Glomerular visceral epithelial cell (primary cell): ENCODE results near the gene RFTN1.
A peak's percentile ranks its signal among the peaks of the same experiment; 100 is the strongest.

Experiments used
- DNase-seq: peaks from one replicate; pipeline ENCODE4 v3.0.0-alpha.2; 2016; ENCODE audit errors: extremely low spot score

The RFTN1 gene

DNA sequence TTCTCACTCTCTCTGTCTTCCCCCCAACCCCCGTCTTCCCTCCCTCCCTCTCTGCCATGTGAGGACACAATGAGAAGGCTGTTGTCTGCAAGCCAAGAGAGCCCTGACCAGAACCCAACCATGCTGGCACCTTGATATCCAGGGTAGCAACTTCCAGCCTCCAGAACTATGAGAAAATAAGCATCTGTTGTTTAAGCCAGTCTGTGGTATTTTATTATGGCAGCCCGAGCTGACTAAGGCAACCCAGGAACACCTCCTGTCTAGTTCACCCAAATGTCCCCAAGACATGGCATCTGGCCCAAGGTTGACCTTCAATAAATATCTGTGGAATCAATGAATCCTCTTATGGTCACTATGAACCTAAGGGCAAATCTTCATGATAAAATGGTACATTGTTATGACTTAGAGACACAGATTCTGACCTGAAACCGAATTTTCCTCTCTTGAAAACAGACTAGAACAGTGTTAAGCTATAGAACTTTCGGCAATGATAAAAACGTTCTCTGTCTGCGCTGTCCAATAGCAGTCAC is 26.5 kb downstream of the RFTN1 start:
- DNase-seq: no peak

DNA sequence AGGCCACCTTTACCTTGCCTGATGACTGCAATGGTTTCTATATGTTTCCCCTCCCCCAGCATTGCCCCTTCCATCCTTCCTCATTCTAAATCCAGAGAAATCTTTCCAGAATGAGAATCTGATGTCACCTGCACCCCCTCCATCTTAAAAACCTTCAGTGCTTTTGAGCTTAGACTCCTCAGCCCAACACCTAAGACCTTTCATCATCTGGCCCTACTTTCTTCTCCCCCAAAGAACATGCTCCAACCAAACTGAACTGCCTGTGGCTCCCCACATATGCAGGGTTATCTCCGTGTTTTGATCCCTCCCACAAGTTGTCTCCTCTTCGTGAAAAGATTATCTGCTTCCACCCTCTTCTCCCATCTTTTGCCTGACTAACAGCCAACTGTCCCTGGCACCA is 27.3 kb downstream of the RFTN1 start:
- no peak for DNase-seq

DNA sequence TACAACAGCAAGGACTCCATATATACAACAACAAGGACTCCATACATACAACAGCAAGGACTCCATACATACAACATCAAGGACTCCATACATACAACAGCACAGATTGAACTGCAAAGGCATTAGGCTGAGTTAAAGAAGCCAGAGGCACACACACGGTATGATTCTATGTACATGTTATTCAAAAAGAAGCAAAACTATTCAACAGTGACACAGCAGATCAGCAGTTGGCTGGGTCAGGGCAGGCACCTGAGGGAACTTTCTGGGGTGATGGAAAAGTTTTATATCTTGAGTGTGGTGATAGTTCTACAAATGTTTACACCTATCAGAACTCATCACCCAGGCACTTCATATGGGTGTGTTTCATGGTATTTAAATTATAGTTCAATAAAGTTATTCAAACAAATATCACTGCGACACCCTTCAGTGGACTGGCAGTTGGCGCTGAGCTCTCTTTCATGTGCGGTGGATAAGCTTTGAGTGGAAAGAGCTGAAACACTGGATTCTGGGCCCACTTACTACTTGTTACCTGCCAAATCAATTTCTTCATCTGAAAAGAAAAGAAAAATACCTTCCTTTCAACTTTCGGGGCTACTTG is 28.0 kb downstream of the RFTN1 start:
- DNase-seq: no peak

DNA sequence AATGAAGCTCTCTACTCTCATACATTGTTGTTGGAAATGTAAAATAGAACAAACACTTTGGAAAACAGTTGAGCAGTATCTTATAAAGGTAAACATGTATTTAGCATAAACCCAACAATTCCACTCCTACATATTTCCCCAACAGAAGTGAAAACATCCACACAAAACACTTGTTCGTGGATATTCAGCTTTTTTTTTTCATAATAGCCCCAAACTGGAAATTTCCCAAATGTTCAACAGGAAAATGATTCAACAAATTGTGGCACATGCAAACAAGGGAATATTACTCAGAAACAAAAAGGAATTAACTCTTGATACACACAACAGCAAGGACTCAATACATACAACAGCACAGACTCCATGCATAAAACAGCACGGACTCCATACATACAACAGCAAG is 28.5 kb downstream of the RFTN1 start:
- no peak for DNase-seq

DNA sequence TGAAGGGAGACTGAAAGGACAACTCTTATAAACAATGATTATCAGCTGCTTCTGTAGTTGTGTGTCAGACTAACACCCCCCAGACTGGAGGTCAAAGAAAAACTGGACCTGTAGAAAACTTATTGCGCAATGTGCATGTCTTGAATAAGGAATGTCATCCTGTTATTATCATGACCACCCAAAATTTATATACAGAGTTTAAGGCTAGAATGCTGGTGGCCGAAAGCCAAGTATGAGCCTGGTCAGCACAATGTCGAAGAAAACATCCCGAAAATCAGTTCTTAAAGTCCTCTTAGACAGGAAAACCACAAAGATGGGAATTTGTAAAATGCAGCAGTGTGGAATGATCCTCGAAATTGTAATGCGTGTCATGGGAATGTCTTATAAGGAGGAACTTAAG is 29.3 kb downstream of the RFTN1 start:
- peak; percentile 92 for DNase-seq

DNA sequence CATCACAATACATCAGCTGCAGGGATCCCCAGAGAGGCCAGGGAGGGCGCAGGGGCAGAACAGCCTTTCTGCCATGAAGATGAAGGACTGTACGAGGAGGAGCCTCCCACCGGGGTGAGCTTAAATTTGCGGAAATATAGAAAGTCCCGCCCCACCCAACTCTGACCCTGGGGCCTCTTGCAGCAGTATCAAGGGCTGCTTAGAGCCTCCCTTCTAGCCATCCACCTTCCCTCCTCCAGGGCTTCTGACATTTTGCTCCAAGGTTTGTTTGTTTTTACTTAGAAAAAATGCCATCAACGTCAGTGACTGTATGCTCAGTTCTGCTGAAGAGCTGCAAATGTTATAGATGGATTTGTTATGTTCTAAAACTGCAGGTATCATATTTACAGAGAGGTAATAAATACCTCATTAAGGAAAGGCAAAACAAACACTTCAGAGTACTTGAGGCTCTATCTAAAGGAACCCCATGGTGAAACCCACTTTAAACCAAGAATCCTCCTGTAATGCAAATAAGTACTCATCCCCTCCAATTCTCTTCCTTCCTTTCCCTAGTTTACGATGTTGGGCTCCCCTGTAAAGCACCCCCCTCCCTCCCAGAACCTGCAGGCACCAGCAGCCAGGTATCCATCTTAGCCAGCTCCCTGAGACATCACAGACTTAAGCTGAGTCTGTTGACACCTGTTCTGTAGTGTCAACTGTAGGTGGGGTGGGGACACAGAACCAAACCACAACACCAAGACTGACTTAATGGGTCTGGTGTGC is 30.5 kb downstream of the RFTN1 start:
- no peak for DNase-seq

DNA sequence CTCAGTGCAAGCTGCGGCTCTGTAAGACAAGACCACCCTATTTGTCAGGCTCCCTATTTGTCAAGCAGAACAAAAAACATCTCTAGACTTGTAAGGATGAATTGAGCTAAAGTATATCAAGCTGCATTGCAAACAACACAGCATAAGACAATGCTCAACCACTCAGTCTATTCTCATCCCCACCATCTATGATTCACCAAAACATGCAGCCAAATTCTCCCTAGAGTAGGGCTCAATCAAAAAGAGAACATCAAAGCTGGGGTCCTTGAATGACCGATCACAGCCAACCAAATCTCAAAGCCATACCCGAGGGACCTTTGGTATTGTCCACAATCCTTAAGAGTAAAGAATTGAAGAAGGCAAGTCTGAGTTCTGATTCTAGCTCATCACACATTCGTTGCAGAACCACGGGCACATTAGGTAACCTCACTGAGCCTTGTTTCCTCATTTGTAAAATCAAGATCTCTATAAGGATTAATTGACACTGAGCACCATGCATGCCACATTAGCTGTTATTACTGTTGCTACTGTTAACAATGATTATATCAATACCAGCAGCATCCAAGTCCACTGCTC is 31.2 kb downstream of the RFTN1 start:
- DNase-seq: no peak

DNA sequence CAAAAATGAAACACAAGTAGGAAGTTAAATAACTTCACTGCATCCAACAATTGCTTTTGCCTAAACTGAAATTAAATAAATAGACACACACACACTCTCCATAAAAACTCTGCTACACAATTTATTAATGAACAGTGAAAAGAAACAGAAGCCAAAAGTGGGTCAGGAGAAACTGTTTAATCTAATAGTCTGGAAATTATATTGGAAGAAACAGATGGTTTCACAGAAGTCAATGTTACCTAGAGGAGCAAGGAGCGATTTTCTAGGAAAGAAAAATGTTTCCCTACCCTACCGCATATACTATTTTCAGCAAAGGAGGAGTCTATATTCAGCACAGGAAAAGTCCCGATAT is 32.0 kb downstream of the RFTN1 start:
- no peak for DNase-seq

DNA sequence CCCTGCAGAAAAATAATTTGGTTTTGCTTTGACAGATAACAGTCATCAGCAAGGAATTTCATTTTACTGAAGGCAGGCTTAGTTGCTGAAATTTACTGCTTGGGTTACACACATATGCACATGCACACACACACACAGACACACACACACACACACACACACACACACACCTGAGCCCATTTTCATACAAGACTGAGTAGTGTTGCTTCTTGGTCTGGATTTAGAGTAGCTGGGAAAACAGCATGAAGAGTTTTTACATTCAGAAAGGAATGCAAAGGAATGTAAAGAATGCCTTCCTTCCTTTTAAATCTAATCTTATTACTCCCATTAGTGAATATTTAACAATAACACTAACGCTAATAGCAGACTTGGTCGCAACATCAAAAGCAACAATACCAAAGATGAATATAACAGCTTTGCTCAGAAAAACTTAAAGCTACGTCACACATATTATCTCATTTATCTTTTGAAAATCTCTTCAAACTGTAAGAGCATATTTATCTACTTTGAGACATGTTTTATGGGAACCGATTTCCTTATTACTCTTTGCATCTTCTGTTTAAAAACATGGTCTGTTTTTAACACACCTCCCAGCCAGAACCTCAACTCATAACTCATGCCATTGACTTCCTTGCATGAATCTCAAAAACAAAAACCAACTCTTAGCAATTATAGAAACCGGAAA is 32.5 kb downstream of the RFTN1 start:
- DNase-seq: peak; percentile 76

DNA sequence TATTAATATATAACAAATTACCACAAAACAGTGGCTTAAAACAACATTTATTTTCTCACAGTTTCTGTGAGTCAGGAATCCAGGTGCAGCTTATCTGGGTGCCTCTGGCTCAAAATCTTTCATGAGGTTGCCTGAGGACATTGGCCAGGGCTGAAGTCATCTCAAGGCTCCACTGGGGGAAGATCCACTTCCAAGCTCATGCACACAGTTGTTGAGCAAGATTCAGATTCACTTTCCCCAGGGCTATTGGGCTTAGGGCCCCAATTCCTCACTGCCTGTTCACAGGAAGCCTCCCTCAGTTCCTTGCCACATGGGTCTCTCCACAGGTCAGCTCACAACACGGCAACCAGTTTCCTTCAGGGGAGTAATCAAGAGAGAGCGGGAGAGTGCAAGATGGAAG is 35.0 kb downstream of the RFTN1 start:
- DNase-seq: peak; percentile 79

DNA sequence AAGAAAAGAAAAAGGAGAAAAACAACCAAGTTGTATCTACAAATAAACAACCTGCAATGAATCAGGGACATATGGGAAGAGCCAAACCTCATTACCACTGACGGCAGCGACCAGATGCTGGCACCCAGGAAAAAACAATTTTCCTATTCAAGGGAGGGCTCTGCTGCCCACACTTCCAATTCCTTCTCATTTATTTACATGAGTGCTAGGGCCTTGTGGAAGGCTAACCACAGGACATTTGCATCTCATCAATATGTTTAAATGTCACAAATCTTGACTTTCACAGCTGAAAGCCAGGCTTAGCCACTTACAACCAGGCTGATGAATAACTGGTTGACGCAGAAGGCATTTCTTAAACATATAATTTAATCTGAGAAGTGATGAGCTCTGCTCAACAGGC is 36.0 kb downstream of the RFTN1 start:
- DNase-seq: no peak

DNA sequence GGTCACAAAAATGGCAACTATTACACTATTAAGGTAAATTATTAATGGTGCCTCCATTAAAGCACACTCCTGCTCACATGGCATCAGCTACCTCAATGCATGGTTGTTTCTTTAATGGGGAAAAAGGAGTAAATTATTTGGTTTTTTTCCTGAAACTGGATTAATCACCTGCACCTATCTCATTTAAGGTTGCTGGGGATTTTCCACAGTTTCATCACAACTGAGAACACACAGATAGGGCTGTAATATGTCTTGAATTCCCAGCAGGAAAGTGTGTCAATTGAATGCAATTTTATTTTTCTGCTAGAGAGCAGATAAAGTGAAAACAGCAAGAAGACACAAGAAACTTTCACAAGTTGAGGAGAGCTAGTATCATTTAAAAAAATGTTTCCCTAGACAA is 36.4 kb downstream of the RFTN1 start:
- no peak for DNase-seq

DNA sequence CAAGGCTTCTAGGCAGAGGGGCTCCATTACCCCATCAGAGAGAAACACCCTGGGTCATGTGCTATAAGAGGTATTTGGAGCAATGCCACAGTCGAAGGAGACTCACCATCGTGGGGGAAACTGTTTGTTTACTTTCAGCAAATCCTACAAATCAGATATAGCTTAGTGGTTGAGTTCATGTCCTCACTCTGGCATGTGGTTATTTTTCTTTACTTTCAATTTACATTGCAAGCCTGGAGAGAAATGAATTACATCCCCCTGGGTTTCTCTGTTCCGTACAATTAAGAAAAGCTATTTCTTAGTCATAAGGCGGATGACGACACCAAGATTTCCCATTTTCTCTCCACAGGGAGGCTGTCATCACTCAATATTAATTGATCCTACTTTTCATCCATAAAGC is 36.9 kb downstream of the RFTN1 start:
- DNase-seq: peak; percentile 81

DNA sequence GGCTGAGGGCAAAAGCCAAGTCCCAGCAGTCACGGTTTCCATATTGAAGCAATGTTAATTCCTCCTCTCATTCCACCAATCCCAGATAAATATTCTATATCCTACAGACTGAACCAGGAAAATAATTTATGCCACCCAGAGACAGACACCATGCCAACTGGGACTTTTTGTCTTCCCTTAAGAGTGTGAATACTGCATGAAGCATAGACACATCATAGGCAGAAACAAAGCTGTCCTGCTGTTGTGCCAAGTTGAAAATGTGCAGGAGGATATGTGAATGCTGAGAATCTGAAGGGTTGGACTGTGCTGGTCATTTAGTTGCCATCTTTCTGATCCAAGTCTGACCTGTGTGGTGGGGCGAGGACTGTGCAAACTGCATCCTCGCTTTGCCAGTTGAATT is 37.7 kb downstream of the RFTN1 start:
- no peak for DNase-seq

DNA sequence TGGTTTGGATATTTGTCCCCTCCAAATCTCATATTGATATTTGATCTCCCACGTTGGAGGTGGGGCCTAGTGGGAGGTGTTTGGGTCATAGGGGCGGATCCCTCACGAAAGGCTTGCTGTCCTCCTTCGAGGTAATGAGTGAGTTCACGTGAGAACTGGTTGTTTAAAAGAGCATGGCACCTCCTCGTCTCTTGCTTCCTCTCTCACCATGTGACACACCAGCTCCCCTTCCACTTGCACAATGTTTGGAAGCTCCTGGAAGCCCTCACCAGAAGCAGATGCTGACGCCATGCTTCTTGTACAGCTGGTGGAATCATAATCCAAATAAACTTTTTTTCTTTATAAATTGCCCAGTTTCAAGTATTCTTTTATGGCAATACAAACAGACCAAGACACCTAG is 38.6 kb downstream of the RFTN1 start:
- no peak for DNase-seq

DNA sequence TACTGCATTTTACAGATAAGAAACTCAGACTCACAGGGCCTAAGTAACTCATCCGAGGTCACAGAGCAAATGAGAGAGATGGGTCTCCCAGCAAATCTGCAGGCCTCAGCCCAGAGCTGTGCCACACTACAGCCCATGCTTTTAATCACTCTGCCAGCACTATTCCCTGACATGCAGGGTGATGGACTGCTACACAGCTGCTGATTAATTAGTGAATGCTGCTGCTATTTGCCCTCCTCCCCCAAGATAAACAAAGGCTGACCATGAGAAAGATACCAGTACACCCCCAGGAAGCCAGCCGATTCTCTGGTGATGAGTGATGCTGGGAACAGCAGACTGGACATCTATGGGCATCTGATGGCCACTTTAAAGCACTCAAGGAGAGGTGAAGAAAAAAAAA is 39.3 kb downstream of the RFTN1 start:
- DNase-seq: peak; percentile 36

DNA sequence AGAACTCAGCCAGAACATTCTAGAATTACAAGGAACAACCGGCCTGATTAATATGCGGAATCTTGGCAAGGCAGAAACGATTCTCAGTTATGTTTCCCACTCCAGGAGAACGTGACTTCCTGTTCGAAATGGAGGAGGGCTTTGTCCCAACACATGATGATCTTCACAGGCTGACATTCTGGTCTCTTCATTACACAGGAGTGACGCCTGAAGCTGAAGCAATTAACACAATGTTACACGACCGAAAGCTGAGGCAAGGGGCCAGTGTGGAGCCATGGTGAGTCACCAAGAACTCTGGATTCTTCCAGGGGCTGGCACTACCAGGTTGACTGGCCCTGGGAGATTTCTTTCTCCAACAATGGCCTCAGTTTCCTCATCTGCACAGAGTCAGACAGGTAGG is 40.9 kb downstream of the RFTN1 start:
- no peak for DNase-seq

DNA sequence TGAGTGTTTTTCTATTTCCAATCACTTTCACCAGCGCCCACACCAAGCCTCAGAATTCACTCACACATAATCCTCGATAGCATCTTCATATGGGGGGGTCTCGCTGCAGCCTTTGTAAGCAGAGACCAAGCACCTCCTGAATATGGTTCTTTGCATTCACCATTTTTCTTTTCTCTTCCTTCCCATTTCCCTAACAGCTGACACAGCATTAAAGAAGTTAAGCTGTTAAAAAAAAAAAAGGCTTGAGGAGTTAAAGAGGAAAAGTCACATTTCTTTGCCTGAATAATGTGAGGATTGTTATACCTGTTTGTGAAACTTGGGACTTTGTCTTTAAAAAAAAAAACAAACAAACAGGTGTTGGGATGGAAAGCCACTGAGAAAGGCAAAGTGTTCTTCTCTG is 41.6 kb downstream of the RFTN1 start:
- no peak for DNase-seq

DNA sequence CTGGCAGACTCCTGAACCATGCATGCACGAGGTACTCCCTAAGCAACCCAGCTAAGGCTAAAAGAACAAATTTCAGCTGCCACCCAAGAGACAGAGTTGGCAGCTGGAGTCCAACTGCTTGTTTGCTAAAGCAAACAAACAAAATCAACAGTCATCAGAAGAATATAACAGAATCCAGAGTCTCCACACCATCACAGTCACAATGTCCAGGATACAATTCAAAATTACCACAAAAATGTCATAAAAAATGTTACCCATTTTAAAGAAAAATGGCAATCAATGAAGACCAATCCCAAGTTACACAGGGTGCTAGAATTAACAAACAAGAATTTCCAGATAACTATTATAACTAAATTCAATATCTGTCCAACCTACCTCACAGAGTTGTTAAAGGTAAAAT is 42.9 kb downstream of the RFTN1 start:
- no peak for DNase-seq

DNA sequence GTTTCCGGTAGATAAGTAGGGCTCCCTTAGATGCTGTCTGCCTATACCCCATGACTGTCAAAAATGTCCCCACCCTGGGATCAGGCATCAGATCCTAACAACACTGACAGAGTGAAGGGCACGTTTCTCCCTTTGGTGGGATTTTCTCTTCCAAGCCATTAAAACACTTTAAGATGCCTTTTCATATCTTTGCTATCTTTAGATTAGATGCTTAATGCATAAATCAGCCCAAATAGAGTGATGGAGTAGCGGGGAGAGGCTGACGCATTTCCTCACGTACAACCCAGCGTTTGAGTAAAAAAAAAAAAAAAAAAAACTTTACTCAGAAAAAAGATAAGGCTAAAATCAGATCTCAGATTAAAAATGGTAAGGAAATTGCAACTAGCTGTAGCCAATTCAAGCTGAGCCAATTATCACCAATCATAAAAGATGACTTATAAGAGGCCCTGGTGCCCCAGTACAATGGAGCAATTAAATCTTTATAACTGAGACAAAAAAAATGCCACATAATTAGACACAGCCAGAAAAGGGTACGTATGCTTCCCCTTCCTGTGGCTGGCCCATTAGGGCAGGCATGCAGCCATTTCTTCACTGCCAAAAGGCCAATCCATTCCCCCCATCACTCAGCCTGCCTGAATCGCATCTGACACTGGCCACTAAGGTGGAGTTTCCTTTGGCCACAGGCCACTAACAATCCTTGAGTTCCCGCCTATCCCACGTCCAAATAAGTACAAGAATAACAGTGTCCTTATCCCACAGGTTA is 45.0 kb downstream of the RFTN1 start:
- DNase-seq: no peak

DNA sequence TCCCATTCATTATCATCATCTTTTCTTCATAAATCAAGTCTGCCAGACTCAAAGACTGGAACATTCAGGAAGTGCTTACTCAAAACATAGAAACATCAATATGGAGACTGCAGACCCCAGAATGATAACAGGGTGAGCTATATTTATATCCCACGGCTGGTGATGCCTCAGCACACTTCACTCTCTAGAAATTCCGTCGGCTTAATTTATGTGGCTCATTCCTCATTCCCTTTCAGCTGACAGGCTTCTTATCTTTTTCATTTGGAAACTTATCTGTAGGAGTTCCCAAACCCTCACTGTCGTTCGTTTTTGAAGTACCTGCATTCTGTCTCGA is 45.5 kb downstream of the RFTN1 start:
- DNase-seq: no peak

DNA sequence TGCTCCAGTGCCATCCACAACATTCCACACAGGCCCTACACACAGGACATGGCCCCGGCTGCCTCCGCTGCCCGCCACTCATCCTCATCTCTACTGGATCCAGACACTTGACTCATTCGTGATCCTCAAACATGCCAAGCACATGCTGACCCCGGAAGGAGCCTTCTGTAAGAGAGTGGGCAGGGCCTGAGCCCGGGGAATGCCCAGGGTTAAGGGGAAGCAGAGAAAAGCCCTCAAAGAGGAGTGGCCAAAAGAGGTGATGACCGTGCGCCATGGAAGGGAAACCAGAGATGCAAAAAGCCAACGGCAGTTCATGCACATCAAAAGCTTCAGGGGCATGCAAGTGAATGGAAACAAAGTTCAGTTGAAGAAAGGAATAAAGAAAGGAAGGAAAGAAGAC is 46.1 kb downstream of the RFTN1 start:
- DNase-seq: no peak
